Activated CD4-positive, CD25-positive, alpha-beta regulatory T cell treated with anti-CD3 and anti-CD28 coated beads, Interleukin-2, amount 50 U/mL, for 16 hours (primary cell): ENCODE measurements around the gene ABHD14A.
"Not testable (repeated sequence)": the region's sequence is repeated elsewhere in the genome, so short reads cannot be mapped to it uniquely, and the experiment has no call there.

Experiments
- DNase-seq: peaks from one replicate; pipeline ENCODE4 v3.0.0-alpha.2; 2020; ENCODE audit warnings: low read depth, low spot score

ABHD14A gene

DNA sequence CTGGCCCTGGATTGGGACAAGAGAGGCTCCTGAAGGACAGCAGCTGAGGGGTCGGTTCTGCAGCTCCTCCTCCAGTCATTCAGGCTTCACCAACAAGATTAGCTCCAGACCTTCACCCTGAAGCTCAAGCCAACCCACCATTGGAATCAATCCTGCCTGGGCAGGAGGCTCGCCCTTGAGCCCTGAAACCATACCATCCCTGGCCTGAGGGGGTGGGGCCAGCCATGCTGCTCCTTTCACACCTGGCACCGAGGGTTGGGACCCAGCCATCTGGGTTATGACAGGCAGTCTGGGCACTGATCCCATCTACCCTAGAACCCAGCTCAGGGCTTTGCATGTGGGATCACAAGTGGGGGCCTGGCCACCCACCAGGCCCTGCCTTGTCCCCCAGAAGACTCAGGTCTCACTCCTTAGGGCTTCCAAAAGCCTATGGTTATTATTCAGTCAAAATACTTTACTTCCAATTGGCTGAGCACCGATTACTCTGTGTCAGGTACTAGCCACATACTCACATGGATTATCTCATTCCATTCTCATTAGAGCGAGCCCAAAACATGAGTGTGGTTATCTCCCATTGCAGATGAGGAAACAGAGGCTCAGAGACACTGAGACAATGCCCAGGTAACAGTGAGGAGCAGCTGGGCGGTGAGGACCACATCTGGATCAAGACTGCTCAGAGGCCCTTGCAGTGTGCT, 4.1 kb upstream of the ABHD14A start:
- DNase-seq, result no peak

DNA sequence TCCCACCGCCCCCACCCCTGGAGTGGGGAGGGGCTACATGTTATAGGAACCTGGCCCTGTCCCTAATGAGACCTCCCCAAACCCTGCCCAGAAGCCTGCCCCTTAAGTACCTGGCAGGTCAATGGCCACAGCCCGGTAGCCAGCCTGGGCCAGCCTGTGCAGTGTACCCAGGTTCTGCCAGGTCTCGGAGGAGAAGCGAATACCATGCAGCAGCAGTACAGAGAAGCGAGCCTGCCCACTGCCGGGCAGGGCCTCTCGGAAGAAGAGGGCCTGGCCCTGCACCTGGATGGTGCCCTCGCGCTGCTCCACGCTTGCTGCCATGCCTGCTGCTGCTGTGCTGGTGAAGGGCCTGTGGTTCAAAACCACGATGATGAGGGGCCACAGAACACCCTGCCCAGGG, 3.5 kb upstream of the ABHD14A start:
- no peak for DNase-seq

GRCh38 chr3:51974277-51974962, 444 bp upstream of the ABHD14A start:
- no peak for DNase-seq

DNA sequence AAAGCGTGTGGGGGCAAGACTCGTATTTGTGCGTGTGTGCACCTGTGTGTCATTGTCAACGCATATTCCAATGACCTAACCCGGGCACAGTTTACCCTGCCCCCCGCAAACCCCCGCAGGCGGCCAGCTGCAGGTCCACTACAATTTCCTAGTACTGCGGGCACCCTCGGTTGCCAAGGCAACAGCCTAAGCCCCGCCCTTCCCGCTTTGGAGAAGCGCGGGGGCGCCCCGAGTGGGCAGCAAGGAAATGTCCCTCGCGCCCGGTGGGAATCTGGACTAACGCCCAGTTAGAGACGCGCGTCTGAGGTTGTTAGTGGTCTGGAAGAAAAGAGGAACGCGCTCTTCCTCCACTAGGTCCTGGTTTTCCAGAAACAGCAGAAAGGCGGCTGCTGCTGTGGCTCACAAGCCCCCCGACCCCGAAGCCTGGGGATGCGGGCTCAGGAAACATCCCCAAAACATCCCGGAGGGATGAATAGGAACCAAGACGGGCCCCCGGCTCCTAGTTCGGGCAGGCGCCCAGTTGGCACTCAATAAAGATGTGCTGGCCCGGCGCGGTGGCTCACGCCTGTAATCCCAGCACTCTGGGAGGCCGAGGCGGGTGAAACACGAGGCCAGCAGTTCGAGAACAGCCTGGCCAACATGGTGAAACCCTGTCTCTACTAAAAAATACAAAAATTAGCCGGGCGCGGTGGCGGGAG, 1.1 kb downstream of the ABHD14A start:
- no peak for DNase-seq

- no peak for DNase-seq
These were observed 2.7 kb downstream of the ABHD14A start for GRCh38 chr3:51977446-51978142.

GRCh38 chr3:51978143-51978502, 3.3 kb downstream of the ABHD14A start:
- no peak for DNase-seq

- no peak for DNase-seq
These were observed 5.4 kb downstream of the ABHD14A start for GRCh38 chr3:51980253-51980652.

DNA sequence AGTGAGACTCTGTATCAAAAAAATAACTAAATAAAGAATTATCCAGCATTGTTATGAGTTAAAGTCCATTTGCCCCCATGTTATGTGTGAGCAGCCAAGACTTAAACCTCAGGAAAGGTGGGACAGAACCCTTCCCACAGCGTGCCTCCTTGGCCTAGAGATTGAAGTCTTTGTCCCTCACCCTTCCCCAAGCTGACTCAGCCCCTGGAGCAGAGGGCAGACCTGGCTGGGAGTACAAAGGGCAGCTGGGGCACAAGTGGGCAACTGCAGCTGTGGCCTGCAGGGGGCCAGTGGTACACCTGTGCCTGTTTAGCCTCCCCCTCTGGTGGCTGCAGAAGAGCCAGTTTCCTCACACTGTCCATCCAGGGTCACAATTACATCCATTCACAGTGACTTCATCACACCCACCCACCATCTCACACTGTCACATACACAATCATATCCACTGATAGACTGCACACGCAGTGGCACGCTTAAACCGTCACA, 7.5 kb downstream of the ABHD14A start:
- DNase-seq, result no peak

GRCh38 chr3:51982838-51983577, 8.1 kb downstream of the ABHD14A start, which contains the start of gene ACY1:
ACY1 (plus strand) TSS chr3:51983535; CDS start chr3:51984065, 530 bp downstream.
- DNase-seq, result peak; percentile 42

- DNase-seq, result no peak
These were observed 8.9 kb downstream of the ABHD14A start for GRCh38 chr3:51983578-51984268.

DNA sequence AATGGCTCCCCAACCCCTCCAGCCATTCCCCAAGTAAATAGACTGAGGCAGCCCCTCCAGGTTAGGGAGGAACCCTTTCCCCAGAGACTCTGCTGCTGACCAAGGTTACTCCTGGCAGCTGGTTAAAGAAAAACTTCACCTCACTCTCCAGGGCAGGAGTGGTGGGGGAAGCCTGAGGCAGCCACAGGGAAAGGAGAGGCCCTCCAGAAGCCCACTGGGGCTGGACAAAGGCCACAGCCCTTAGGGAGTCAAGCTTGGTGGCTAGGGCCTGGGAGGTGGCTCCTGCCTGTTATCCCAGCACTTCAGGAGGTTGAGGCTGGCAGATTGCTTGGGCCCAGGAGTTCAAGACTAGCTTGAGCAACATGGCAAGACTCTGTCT, 9.4 kb downstream of the ABHD14A start:
- DNase-seq, result no peak

GRCh38 chr3:51985063-51985462, 10.2 kb downstream of the ABHD14A start:
- DNase-seq, result no peak

GRCh38 chr3:51986010-51986947, 11.4 kb downstream of the ABHD14A start:
- no peak for DNase-seq

DNA sequence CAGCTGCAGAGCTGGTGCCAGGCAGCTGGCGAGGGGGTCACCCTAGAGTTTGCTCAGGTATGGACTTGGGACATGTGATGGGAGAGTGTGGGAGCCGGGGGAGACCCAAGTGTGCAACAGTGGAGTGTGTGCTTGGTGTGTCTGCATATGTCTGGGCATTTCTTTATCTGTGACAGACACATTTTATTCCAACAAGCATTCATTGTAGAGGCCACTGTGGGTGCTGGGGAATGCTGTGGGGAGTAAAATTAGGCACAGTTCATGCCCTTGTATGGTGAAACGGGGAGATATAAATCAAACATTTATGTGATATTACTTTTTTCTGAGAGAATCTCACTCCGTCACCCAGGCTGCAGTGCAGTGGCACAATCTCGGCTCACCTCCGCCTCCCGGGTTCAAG, 12.7 kb downstream of the ABHD14A start:
- no peak for DNase-seq

DNA sequence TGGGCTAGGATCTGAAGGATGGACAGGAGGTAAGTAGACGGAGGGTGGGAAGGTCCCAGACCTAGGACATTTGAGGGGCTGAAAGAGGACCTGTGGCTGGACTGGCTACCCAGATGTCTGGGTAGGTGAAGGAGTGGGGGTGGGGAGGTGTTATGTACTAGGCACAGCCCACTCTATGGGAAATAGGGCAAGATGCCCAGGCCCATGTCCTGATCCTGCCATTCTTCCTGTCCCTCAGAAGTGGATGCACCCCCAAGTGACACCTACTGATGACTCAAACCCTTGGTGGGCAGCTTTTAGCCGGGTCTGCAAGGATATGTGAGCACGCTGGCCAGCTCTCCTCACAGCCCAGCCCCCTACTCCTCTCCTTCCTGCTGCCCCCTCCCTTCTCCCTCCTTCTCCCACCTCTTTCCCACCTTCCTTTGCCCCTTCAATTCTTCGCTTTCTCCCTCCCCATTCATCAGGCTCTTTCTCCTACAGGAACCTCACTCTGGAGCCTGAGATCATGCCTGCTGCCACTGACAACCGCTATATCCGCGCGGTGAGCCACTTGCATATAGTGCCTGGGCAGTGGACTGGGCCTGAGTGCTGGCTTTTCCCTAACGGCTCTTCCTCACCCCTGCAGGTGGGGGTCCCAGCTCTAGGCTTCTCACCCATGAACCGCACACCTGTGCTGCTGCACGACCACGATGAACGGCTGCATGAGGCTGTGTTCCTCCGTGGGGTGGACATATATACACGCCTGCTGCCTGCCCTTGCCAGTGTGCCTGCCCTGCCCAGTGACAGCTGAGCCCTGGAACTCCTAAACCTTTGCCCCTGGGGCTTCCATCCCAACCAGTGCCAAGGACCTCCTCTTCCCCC, 13.7 kb downstream of the ABHD14A start:
- DNase-seq, result no peak

DNA sequence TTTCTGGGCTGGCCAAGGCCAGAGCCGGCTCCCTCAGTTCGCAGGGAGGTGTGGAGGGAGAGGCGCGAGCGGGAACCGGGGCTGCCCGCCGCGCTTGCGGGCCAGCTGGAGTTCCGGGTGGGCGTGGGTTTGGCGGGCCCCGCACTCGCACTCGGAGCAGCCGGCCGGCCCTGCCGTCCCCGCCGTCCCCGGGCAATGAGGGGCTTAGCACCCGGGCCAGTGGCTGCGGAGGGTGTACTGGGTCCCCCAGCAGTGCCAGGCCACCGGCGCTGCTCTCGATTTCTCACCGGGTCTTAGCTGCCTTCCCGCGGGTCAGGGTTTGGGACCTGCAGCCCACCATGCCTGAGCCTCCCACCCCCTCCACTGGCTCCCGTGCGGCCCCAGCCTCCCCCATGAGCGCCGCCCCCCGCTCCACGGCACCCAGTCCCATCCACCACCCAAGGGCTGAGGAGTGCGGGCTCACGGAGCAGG, 15.7 kb downstream of the ABHD14A start:
- not testable (repeated sequence) for DNase-seq

- no peak for DNase-seq
These were observed 17.3 kb downstream of the ABHD14A start for GRCh38 chr3:51992017-51992682.

GRCh38 chr3:51993657-51994056, 18.8 kb downstream of the ABHD14A start:
- DNase-seq, result not testable (repeated sequence)
